HG03565 (cell line): ENCODE results near the gene LRMDA.

Experiments used
- ATAC-seq: cut with Tn5 transposase; IDR thresholded peaks from one replicate; pipeline ENCODE4 v1.9.1; 2021; ENCODE audit warnings: mild to moderate bottlenecking, moderate library complexity; ENCODE audit not compliant: unreplicated experiment

Gene LRMDA

GRCh38 chr10:75431180-75432111, at the start of gene LRMDA:
Gene LRMDA (plus strand): TSS chr10:75431624.
- no peak for ATAC-seq

- no peak for ATAC-seq
Measured at GRCh38 chr10:75386128-75386527, 45.3 kb upstream of the LRMDA start.

- no peak for ATAC-seq
Measured at GRCh38 chr10:75388082-75388481, 43.3 kb upstream of the LRMDA start.

GRCh38 chr10:75390178-75390577, 41.2 kb upstream of the LRMDA start:
- ATAC-seq = no peak

DNA sequence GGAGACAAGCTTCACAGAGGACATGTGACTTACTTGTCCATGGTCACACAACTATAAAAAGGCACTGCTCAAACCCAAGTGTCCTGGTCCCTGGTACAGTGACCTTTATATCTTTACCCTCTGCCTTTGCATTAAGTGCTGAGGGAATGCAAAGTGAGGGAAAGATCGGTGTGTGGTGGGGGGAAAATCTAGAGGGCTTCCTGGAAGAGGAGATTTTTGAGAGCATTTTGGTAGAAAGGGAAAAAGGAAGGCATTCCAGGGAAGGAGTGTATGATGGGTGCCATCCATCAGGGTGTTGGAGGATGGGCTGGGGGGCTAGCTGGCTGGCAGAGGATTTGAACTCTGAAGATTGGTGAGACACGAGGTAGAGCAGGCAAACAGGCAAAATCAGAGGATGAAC, 39.2 kb upstream of the LRMDA start:
- no peak for ATAC-seq

DNA sequence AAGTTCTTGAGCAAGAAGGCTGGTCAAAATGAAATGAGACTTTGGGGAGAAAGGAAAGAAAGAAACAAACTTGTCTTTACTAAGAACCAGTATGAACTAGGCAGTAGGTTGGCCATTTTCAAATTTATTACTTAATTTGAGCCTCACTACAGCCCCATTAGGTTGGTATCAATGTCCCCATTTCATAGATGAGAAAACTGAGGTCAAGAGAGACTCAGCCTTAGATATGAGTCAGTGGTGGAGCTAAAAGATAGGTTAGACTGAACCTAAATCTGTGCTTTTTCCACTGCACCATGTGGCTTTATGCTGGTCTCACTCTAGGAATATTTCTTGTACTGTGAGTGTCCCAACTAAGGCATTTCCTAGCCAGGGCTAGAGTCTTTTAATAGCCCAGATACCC, 38.7 kb upstream of the LRMDA start:
- ATAC-seq = no peak

DNA sequence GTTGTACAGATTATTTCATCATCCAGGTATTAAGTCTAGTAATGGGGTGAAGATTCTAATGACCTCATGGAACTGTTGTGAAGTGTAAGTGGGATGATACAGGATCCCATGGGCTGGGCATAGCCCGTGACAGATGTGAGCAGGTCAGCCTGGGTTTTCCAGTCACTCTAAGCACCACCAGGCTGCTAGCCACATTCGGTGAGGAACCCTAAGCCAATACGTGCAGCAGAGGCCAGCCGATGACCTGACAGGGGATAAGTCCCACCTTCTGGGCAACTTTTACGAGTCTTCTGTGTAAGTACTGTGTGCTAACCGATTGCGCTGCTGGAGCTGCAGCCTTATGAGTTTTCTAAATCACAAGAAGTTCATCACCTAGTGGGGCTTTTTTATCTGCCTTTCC, 37.2 kb upstream of the LRMDA start:
- no peak for ATAC-seq

- no peak for ATAC-seq
Measured at GRCh38 chr10:75395066-75395931, 36.1 kb upstream of the LRMDA start.

DNA sequence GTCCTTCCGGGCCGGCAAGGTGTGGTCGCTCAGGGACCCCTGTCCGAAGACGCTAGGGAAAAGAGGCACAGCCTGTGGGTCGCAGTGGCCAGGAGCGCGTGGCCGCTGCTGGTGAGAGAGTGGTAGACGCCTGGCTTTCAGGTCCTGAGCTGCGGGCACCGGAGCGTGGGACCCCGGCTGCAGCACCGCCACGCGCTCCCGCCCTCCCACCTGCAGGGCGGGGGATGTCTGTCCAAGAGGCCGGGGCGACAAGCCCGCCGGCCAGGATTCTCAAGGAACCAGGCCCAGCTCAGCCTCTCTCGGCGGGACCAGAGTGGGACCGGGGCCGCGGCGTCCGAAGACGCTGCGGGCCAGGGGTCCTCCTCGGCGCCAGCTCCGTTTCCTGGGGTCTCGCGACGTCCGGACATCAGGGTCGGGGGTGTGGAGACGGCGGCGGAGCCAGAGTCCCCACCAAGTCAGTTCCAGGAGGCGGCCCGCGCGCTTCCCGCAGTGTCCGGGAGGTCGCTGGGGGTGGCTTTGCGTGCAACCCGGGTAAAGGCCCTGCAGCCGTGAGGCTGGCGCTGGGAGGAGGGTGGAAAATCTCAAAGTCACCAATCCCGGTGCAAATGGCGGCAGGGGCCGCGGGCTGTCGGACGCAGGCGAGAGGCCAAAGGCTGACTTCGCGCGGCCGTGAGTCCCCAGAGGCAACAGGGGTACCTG, 35.3 kb upstream of the LRMDA start:
- ATAC-seq = no peak

GRCh38 chr10:75396631-75397495, 34.6 kb upstream of the LRMDA start:
- no peak for ATAC-seq

- ATAC-seq = no peak
Measured at GRCh38 chr10:75397496-75398199, 33.8 kb upstream of the LRMDA start.

DNA sequence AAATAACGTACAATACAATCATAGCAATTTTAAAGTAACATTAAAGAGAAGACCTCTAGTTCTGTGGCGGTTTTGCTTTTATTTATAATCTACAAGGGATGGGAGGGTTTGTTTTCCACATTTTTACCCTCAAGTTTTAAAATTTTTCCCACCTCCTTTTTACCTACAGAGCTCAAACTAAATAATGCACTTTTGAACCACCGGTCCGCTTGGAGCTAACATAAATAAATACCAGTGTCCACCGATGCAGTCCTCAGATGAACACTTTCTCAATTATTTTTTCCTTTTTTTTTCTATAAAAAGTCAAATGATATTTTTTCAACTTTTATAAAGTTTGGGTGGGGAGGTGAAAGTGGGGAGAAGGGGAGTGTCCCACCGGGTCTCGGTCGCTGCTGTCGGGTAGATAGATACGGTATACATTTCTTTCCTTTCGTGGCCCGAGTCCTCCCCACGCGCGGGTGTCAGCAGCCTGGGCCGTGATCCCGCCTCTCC, 33.2 kb upstream of the LRMDA start:
- no peak for ATAC-seq

GRCh38 chr10:75398692-75399460, 32.5 kb upstream of the LRMDA start:
- no peak for ATAC-seq

DNA sequence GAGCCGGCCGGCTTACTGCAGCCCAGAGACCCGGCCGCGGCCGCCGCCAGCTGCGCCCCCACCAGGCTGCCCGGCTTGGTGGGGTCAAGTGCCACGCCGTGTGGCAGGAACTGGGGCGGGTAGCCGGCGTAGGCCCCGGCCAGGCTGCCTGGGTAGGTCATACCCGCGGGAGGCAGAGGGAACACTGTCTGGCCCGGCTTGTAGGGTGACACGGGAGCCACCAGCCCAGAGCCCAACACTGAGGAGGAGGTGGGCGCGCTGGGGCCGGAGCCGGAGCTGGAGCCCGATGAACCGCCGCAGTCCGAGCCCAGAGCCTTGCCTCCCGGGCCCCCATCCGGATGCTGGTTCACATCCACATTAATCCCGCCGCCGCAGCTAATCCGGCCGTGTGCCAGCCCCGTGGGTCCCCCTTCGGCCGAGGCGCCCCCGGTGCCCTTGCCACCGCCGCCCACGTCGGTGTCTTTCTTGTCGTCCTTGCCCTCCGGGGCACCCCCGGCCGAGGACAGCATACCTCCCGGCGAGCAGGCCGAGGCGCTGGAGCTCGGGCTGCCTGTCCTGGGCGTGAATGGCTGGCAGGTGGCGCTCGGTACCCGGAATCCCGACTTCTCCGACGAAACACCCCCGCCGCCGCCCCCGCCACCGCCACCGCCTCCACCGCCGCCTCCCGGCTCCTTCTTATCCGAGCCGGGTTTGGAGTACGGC, 31.8 kb upstream of the LRMDA start:
- no peak for ATAC-seq

DNA sequence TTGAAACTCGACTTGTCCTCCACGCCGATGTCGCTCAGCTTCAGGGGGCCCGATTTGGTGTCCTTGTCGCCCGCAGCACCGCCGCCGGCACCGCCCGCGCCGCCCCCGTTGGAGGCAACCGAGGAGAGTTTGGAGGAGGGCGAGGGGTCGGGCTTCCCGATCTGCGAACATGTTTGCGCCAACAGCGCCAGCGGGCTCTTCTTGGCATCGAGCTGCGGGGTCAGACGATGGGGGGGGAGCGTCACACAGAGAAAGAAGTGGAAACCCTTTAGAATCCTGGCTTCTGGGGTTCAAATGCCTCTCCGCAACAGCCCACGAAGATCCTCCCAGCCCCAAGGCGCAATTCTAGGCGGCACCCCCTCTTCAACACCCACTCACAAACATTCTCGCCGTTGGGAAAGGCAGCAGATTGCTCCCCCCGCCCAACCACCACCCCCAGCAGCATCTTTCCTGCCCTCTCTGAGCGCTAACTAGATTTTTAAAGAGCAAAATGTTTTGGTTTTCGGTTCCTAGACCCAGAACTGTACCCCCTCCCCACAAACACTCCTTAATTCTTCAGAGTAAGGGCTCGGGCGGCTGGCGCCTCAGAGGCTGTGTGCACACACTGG, 31.2 kb upstream of the LRMDA start:
- ATAC-seq = no peak

DNA sequence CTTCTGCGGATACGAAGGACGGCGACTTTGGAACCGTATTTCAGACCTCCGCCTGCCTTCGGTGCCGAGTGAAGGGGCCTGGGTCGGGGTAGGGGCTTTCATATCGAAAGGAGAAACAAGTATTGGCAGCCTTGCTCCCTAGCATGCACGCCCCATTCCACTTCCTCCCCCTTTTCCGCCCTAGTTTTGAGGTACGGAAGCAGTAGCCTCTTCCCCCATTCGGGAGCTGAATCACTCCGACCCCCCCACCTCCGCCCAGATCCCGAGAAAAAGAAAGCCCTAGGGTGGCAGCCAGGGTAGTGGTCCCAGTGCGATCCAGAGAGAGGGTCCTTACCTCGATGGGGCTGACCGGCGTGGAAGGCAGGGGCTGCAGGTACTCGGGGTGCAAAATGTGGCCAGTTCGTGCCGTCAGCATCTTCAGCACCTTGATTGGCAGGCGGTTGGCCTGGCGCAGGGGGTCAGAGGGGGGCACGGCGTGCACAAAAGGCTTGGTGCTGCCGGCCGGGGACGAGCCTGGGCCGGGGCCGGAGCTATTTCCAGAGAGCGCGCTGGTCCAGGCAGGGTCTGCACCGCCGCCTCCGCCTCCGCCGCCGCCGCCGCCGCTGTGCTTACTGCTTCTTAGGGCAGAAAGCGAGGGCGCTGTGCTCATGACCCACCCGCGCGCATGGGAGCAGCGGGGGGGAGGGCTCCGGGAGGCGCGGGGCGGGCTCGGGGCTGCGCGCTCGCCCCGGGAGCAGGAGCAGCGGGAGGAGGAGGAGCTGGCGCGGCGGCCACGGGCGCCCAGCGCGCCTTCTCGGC, 30.5 kb upstream of the LRMDA start:
- no peak for ATAC-seq
